Measurements from ENCODE around the gene CHCHD3.

Gene CHCHD3

GRCh38 chr7:133109816-133110215, 27.9 kb upstream of the CHCHD3 start:
- Histone ChIP-seq H3K27me3 (ENCODE audit: insufficient read depth, low read length, poor library complexity, severe bottlenecking) (no peaks in the 10 kb centered on the region), H2AFZ (ENCODE audit: low read length) (no peak overlapping the region), H3K4me3 (ENCODE audit: low read length, poor library complexity, severe bottlenecking) (no peak overlapping the region), H4K20me1 (ENCODE audit: insufficient read depth, low read length, poor library complexity, severe bottlenecking) (no peaks in the 10 kb centered on the region), H3F3A (ENCODE audit: low read depth) (no peaks in the 10 kb centered on the region), H3K4me1 (ENCODE audit: insufficient read depth, low read length, poor library complexity, severe bottlenecking) (no peaks in the 10 kb centered on the region), H3K36me3 (ENCODE audit: insufficient read depth, low read length) (no peaks in the 10 kb centered on the region), H3K9me2 (replicated peaks; ENCODE audit: low read depth, low read length) (no peaks in the 10 kb centered on the region), H3K79me2 (ENCODE audit: insufficient read depth, low read length) (no peaks in the 10 kb centered on the region), H3K9me3 (ENCODE audit: insufficient read depth, low read depth, low read length) (0 out of 2 replicates have a peak, but pooled peaks cover 3% of the 10 kb centered on the region), H3K4me2 (ENCODE audit: low read depth, low read length, poor library complexity, severe bottlenecking) (no peak overlapping the region), H3K9ac (ENCODE audit: low read depth, low read length, poor library complexity, severe bottlenecking) (no peak overlapping the region)
- no peak for TF ChIP-seq EZH2phosphoT487 (IDR thresholded peaks at IDR 0.05; ENCODE audit: borderline replicate concordance)
- no peak for TF ChIP-seq CTCF (conservative IDR thresholded peaks at IDR 0.05; ENCODE audit: low read length)

DNA sequence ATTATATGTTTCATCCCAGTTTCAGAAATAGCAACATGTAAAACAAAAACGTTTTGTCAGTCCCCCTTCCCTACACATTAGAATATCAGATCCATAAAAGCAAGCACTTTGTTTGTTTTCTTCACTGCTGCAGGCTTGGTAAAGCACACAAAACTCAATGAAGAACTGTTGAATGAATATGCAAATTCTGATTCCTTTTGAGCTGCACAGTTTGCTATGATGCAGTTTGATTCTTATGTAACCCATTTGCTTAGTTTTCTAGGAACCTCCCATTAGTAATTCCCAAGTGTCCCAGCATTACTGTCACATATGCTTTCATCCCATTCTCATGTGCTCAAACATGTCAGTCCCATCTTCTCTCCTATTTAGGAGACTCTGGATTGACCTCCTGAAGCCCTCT, 26.1 kb upstream of the CHCHD3 start:
- Histone ChIP-seq H4K20me1 (ENCODE audit: insufficient read depth, low read length, poor library complexity, severe bottlenecking) (no peaks in the 10 kb centered on the region), H3K9ac (ENCODE audit: low read depth, low read length, poor library complexity, severe bottlenecking) (no peak overlapping the region), H3K9me2 (replicated peaks; ENCODE audit: low read depth, low read length) (no peaks in the 10 kb centered on the region), H3K4me1 (ENCODE audit: insufficient read depth, low read length, poor library complexity, severe bottlenecking) (no peaks in the 10 kb centered on the region), H3K36me3 (ENCODE audit: insufficient read depth, low read length) (no peaks in the 10 kb centered on the region), H3K4me2 (ENCODE audit: low read depth, low read length, poor library complexity, severe bottlenecking) (no peak overlapping the region), H2AFZ (ENCODE audit: low read length) (no peak overlapping the region), H3F3A (ENCODE audit: low read depth) (no peaks in the 10 kb centered on the region), H3K9me3 (ENCODE audit: insufficient read depth, low read depth, low read length) (0 out of 2 replicates have a peak, but pooled peaks cover 3% of the 10 kb centered on the region), H3K4me3 (ENCODE audit: low read length, poor library complexity, severe bottlenecking) (no peak overlapping the region), H3K79me2 (ENCODE audit: insufficient read depth, low read length) (no peaks in the 10 kb centered on the region), H3K27me3 (ENCODE audit: insufficient read depth, low read length, poor library complexity, severe bottlenecking) (no peaks in the 10 kb centered on the region)
- no peak for TF ChIP-seq EZH2phosphoT487 (IDR thresholded peaks at IDR 0.05; ENCODE audit: borderline replicate concordance)
- no peak for TF ChIP-seq CTCF (conservative IDR thresholded peaks at IDR 0.05; ENCODE audit: low read length)

DNA sequence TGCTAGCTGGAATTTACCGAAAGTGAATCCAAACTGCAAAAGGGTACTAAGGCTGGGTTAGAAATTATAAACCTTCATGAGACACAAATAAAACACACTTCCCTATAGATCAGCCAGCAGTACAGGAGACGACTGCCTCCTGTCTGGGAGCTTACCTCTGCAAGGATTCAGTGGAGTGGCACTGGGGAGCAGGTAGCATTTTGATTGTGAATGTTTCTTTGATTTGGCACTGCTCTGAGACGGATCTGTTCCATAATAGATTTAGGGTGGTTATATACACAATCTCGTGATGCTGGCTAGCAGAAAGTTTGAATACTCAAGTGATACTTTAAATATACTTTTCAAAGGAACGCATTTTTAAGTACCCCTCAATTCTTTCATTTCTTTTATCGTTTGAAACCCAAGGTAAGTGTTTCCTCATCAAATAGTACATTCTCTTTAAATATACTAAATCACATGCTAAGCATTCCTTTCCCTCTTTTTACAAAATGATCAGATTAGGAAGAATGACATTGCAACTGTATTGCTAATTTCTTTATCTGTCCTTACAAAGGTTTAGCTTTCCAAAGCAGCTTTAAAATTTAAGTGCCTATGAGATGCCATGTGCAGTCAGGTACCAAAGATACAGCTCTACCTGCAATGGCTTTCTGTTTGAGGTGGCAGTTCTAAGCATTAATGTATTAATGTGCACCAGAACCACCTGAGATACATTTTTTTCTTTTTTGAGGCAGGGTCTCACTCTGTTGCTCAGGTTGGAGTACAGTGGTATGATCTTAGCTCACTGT, 20.6 kb upstream of the CHCHD3 start:
- H3K27me3 ChIP-seq (ENCODE audit: insufficient read depth, low read length, poor library complexity, severe bottlenecking) = no peaks in the 10 kb centered on the region
- TF ChIP-seq EZH2phosphoT487 (IDR thresholded peaks at IDR 0.05; ENCODE audit: borderline replicate concordance) (no peak), CTCF (conservative IDR thresholded peaks at IDR 0.05; ENCODE audit: low read length) (no peak)

More for the DNA sequence above, 20.6 kb upstream of the CHCHD3 start:
- H4K20me1 ChIP-seq (ENCODE audit: insufficient read depth, low read length, poor library complexity, severe bottlenecking) = no peaks in the 10 kb centered on the region
- H3K4me3 ChIP-seq (ENCODE audit: low read length, poor library complexity, severe bottlenecking) = no peak overlapping the region
- H3K4me1 ChIP-seq (ENCODE audit: insufficient read depth, low read length, poor library complexity, severe bottlenecking) = no peaks in the 10 kb centered on the region
- H3K79me2 ChIP-seq (ENCODE audit: insufficient read depth, low read length) = no peaks in the 10 kb centered on the region
- H2AFZ ChIP-seq (ENCODE audit: low read length) = no peak overlapping the region
- no peak overlapping the region for H3K9ac ChIP-seq (ENCODE audit: low read depth, low read length, poor library complexity, severe bottlenecking)
- no peaks in the 10 kb centered on the region for H3K9me3 ChIP-seq (ENCODE audit: insufficient read depth, low read depth, low read length)
- H3F3A ChIP-seq (ENCODE audit: low read depth) = no peaks in the 10 kb centered on the region
- H3K36me3 ChIP-seq (ENCODE audit: insufficient read depth, low read length) = no peaks in the 10 kb centered on the region
- H3K9me2 ChIP-seq (replicated peaks; ENCODE audit: low read depth, low read length) = no peaks in the 10 kb centered on the region
- no peak overlapping the region for H3K4me2 ChIP-seq (ENCODE audit: low read depth, low read length, poor library complexity, severe bottlenecking)
